GM12878 (cell line): ENCODE results near the gene MCM9. TPM values are rescaled to one million over a fixed set of nuclear protein-coding genes. Genes with fewer than 3 reads are reported as not detected.

ENCODE experiments used
- ATAC-seq: fragments of 200-7000 bp; cut with Tn5 transposase; 3 replicates; pipeline ENCODE4 v1.9.1; 2020; ENCODE audit warnings: mild to moderate bottlenecking, moderate library complexity
- BruUV-seq: library from RNA; stranded (reverse); fragments of 400-500 nt; replicated peaks from 2 replicates; lab custom pipeline; 2021; lab: Mats Ljungman, UMichigan
- CTCF ChIA-PET: fragments of 300-600 bp; sonication (Branson Sonifier 250); formaldehyde crosslinking; extraction: SDS; loops from one replicate; lab custom pipeline; 2021; ENCODE audit warnings: inconsistent platforms; lab: Yijun Ruan, JAX
- POLR2A ChIA-PET: fragments of 350-600 bp; formaldehyde crosslinking; extraction: SDS; loops from one replicate; lab custom pipeline; 2021; ENCODE audit warnings: inconsistent platforms; lab: Charles Lee
- RAD21 ChIA-PET: fragments of 300-600 bp; sonication (Branson Sonifier 250); formaldehyde crosslinking; loops from one replicate; lab custom pipeline; 2023; ENCODE audit warnings: antibody characterized with exemption; ENCODE audit not compliant: unreplicated experiment; lab: Charles Lee
- SMC1A ChIA-PET: fragments of 300-600 bp; sonication (Branson Sonifier 250); formaldehyde crosslinking; loops from one replicate; lab custom pipeline; 2023; ENCODE audit not compliant: unreplicated experiment, uncharacterized antibody; lab: Charles Lee
- DNase-seq: peaks from one replicate; pipeline ENCODE4 v3.0.0-alpha.2; 2011; ENCODE audit warnings: low read depth, low spot score
- FAIRE-seq: peaks from 3 replicates; lab custom pipeline; 2011; peaks lifted over from hg19 to GRCh38; lab: Jason Lieb, UNC
- H2AFZ ChIP-seq: 2 replicates; pipeline ENCODE4 v1.6.0; 2011; ENCODE audit warnings: low read depth, low read length, control low read depth; ENCODE audit not compliant: control insufficient read depth
- H3K27ac ChIP-seq: 2 replicates; pipeline ENCODE4 v1.5.1; 2011; ENCODE audit warnings: control low read depth; ENCODE audit not compliant: control insufficient read depth, insufficient read depth
- H3K27me3 ChIP-seq, 2 experiments: replicated peaks in 1 of 2; 2 replicates each; pipeline versions ENCODE4 v1.6.0 to v1.6.1; 2011; ENCODE audit warnings: low read length in 1 of 2; ENCODE audit not compliant: control insufficient read depth in 2 of 2, insufficient read depth in 2 of 2
- H3K36me3 ChIP-seq, 2 experiments: 2 replicates each; pipeline ENCODE4 v1.5.1; 2011; ENCODE audit warnings: low read length in 1 of 2; ENCODE audit not compliant: control insufficient read depth in 2 of 2, insufficient read depth in 2 of 2
- H3K4me1 ChIP-seq: 2 replicates; pipeline ENCODE4 v1.6.1; 2011; ENCODE audit warnings: mild to moderate bottlenecking, low read length, moderate library complexity, mixed read lengths; ENCODE audit not compliant: control insufficient read depth, insufficient read depth
- H3K4me2 ChIP-seq: 2 replicates; pipeline ENCODE4 v1.6.0; 2011; ENCODE audit warnings: control low read depth; ENCODE audit not compliant: control insufficient read depth, insufficient read depth
- H3K4me3 ChIP-seq: fragments of 200-600 bp; sonication (generic); 2 replicates; pipeline ENCODE4 v1.5.1; 2016
- H3K79me2 ChIP-seq: 2 replicates; pipeline ENCODE4 v1.6.0; 2011; ENCODE audit warnings: low read length; ENCODE audit not compliant: control insufficient read depth, insufficient read depth
- H3K9ac ChIP-seq: 2 replicates; pipeline ENCODE4 v1.8.0; 2011; ENCODE audit warnings: low read length, control low read depth, mixed read lengths; ENCODE audit not compliant: control insufficient read depth, insufficient read depth
- H3K9me3 ChIP-seq: replicated peaks from 3 replicates; pipeline ENCODE4 v1.5.1; 2011; ENCODE audit warnings: mild to moderate bottlenecking, low read length; ENCODE audit not compliant: control insufficient read depth, insufficient read depth
- H4K20me1 ChIP-seq: 2 replicates; pipeline ENCODE4 v1.6.0; 2011; ENCODE audit not compliant: control insufficient read depth, insufficient read depth
- CBFB ChIP-seq: IDR thresholded peaks from 2 replicates; pipeline ENCODE4 v1.6.1; 2016; ENCODE audit warnings: antibody characterized with exemption, low read depth
- CBX5 ChIP-seq: sonication (generic); IDR thresholded peaks from 2 replicates; pipeline ENCODE4 v1.6.1; 2016; ENCODE audit warnings: low read depth, moderate library complexity, mild to moderate bottlenecking, inconsistent platforms
- CHD1 ChIP-seq: IDR thresholded peaks from 2 replicates; pipeline ENCODE4 v1.6.1; 2012; ENCODE audit warnings: low read depth, low read length, improper control_type of control experiment
- CHD2 ChIP-seq: IDR thresholded peaks from 2 replicates; pipeline ENCODE4 v1.6.1; 2011; ENCODE audit warnings: low read depth, low read length, improper control_type of control experiment, borderline replicate concordance
- EGR1 ChIP-seq, 2 experiments: IDR thresholded peaks; 1 replicate in 1 of 2; 2 replicates in 1 of 2; pipeline ENCODE4 v1.6.1; 2011 to 2012; ENCODE audit warnings: low read depth in 2 of 2, low read length in 2 of 2, borderline replicate concordance in 1 of 2, mild to moderate bottlenecking in 1 of 2, moderate library complexity in 1 of 2
- MEF2A ChIP-seq: IDR thresholded peaks from 2 replicates; pipeline ENCODE4 v1.6.1; 2011; ENCODE audit warnings: low read depth, mild to moderate bottlenecking, low read length, moderate library complexity; ENCODE audit not compliant: insufficient read depth
- POLR2AphosphoS5 ChIP-seq: IDR thresholded peaks from 2 replicates; pipeline ENCODE4 v1.6.1; 2011; ENCODE audit warnings: mild to moderate bottlenecking, low read length, inconsistent platforms
- STAT1 ChIP-seq: fragments of 450-650 bp; conservative IDR thresholded peaks from 2 replicates; pipeline ENCODE4 v1.6.1; 2014; ENCODE audit warnings: antibody characterized with exemption, mild to moderate bottlenecking
- ZNF384 ChIP-seq: IDR thresholded peaks from 2 replicates; pipeline ENCODE4 v1.6.1; 2012; ENCODE audit warnings: low read depth, mild to moderate bottlenecking, low read length, improper control_type of control experiment, borderline replicate concordance
- WGBS: methylation state at CpG from one replicate; pipeline ENCODE4 v1.1.6; 2016; ENCODE audit warnings: low lambda C conversion rate; ENCODE audit not compliant: insufficient replicate concordance, insufficient coverage; ENCODE audit errors: missing lambda C conversion rate; 5-methylcytosine and 5-hydroxymethylcytosine counted together
- in situ Hi-C: fragments of 300-500 bp; cut with MboI; formaldehyde crosslinking; loops from 9 replicates; pipeline ENCODE4 v1.14.3; 2018; ENCODE audit warnings: mixed read lengths
- intact Hi-C: fragments of 100-400 bp; cut with micrococcal nuclease; formaldehyde crosslinking; loops from one replicate; pipeline ENCODE4 v1.14.2; 2022; ENCODE audit not compliant: unreplicated experiment
- polyA plus RNA-seq, 11 experiments: library from polyadenylated mRNA; depleted of rRNA in 4 of 11; unstranded in 6 of 11; stranded (reverse) in 5 of 11; fragments of >200 nt; fragmentation: Nextera tagmentation in 4 of 11; fragmentation: Illumina TruSeq in 1 of 11; extraction: Ambion mirVana in 4 of 11; extraction: Trizol in 1 of 11; gene quantifications; 1 replicate in 1 of 11; 2 replicates in 10 of 11; pipeline versions ENCODE4 v1.2.1 to v1.2.3, GENCODE V29; 2011 to 2016; ENCODE audit warnings: inconsistent platforms in 2 of 11, missing spikeins in 2 of 11, low read depth in 1 of 11
- total RNA-seq, 4 experiments: library from RNA; depleted of rRNA in 3 of 4; stranded (reverse); fragments of >200 nt in 3 of 4; fragmentation: Illumina TruSeq in 1 of 4; extraction: Trizol in 1 of 4; gene quantifications; 2 replicates each; pipeline versions ENCODE4 v1.2.1 to v1.2.3, GENCODE V29; 2013 to 2021
- TF ChIP-seq, protein P1 (sequence below): IDR thresholded peaks from 2 replicates; pipeline ENCODE4 v1.6.1; 2011; ENCODE audit warnings: borderline replicate concordance, low read depth, mild to moderate bottlenecking, moderate library complexity, mixed read lengths, low read length; ENCODE audit not compliant: insufficient read depth; ENCODE audit errors: extremely low read length

Gene MCM9
- total and polyA plus RNA-seq, 10 of the 15 experiments (the other 5 are each of a cell fraction or from before 2014, with no cell fraction given): 3.4 to 18.5 (median 9.7) TPM

DNA sequence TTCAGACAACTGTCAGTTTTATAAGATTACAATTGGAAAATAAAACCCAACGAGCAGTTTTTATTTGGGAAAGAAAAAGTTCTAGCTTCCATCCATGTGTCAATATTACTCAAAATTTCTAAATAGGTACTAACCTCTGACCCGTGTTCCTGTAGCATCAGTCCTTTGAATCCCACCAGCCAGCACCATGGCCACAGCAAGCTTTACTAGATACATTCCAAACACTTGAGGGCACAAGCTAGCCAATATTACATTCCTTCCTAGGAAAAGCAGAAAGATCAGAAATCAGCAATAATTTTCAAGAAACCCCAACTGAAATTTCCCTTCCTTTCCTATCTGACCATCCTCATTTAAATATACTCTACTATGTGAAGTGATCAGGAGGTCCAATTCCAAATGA is 21.8 kb downstream of the MCM9 start:
- 96% methylated on average over 2 of the region's 2 CpGs for WGBS
- Histone ChIP-seq H3K4me1 (no peaks in the 10 kb centered on the region), H4K20me1 (no peaks in the 10 kb centered on the region), H3K79me2 (no peaks in the 10 kb centered on the region), H3K27ac (no peak overlapping the region), H3K9me3 (no peaks in the 10 kb centered on the region), H3K27me3 (no peaks in the 10 kb centered on the region), H3K4me3 (no peak overlapping the region), H2AFZ (no peak overlapping the region), H3K4me2 (no peak overlapping the region), H3K36me3 (peaks cover 0 to 12% of the 10 kb centered on the region in 2 experiments; a peak in 1 of 4 replicates), H3K9ac (no peak overlapping the region)
- ATAC-seq: no peak
- in situ Hi-C loops (no loop called here), intact Hi-C loops (no loop called here)
- no peak for TF ChIP-seq STAT1
- TF ChIP-seq POLR2AphosphoS5: no peak
- no peak for TF ChIP-seq ZNF384
- TF ChIP-seq CHD2: no peak
- TF ChIP-seq EGR1 (IDR thresholded peaks at IDR 0.05; ENCODE audit: borderline replicate concordance in 1 of 2, low read depth in 2 of 2, low read length in 2 of 2): no peak
- TF ChIP-seq CBX5: no peak
- TF ChIP-seq CBFB: no peak
- no peak for TF ChIP-seq CHD1
- TF ChIP-seq, protein P1, sequence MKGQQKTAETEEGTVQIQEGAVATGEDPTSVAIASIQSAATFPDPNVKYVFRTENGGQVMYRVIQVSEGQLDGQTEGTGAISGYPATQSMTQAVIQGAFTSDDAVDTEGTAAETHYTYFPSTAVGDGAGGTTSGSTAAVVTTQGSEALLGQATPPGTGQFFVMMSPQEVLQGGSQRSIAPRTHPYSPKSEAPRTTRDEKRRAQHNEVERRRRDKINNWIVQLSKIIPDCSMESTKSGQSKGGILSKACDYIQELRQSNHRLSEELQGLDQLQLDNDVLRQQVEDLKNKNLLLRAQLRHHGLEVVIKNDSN: no peak
- TF ChIP-seq MEF2A: no peak
- POLR2A ChIA-PET: no interaction called here
- no peak for DNase-seq
- BruUV-seq: no TSS peak
- CTCF ChIA-PET: interaction anchor here (1.1 to 2.3 kb wide), 2 partner anchors 9 to 16 kb away, joined by 3 to 8 read pairs; no protein-coding TSS in a partner anchor
- FAIRE-seq: no peak
- RAD21 ChIA-PET: no interaction called here
- SMC1A ChIA-PET: no interaction called here
